MM.1S (cell line): ENCODE data around the gene CRTAC1.

ENCODE experiments used
- EZH2 ChIP-seq: fragments of 300-600 bp; sonication (generic); optimal IDR thresholded peaks from 2 replicates; pipeline ENCODE3; 2017; ENCODE audit warnings: low read depth, mild to moderate bottlenecking, antibody characterized with exemption, low read length, mixed read lengths
- EZH2phosphoT487 ChIP-seq: fragments of 300-600 bp; sonication (generic); IDR thresholded peaks from 2 replicates; pipeline ENCODE4 v1.6.1; 2018; ENCODE audit warnings: antibody characterized with exemption, low read length
- TF ChIP-seq, protein P1 (sequence below): fragments of 300-600 bp; sonication (generic); IDR thresholded peaks from 2 replicates; pipeline ENCODE4 v1.5.1; 2016; ENCODE audit warnings: antibody characterized with exemption, low read length, mixed read lengths

DNA sequence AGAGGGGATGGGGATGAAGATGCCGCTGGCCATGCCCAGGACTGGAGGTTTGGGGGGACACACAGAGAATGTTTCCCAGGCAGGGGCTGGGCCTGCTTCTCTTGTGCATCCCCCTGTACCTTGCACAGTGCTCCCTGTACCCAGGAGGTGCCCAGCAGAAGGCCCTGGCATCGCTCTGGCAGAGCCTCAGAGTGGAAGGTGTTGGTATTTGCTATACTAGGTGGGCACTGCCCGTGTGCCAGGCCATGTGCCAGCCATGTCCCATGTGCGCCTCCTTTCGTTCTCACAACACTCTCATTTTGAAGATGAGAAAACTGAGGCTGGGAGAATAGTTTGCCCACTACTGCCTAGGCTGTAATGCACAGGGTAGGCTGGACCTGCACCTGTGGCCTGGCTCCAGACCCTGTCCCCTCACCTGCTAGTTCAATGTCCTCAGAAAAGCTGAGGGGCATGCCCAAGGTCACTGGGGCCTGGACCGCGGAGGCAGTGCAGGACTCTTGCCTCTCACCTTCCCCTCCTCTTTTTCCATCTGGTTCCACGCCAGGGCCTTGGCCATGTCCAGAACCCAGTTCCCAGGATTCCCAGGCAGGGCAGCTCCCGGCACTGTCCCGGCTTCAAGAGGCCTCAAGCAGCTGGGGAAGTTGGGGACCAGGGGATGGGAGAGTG, 116.1 kb downstream of the CRTAC1 start:
- TF ChIP-seq, protein P1, sequence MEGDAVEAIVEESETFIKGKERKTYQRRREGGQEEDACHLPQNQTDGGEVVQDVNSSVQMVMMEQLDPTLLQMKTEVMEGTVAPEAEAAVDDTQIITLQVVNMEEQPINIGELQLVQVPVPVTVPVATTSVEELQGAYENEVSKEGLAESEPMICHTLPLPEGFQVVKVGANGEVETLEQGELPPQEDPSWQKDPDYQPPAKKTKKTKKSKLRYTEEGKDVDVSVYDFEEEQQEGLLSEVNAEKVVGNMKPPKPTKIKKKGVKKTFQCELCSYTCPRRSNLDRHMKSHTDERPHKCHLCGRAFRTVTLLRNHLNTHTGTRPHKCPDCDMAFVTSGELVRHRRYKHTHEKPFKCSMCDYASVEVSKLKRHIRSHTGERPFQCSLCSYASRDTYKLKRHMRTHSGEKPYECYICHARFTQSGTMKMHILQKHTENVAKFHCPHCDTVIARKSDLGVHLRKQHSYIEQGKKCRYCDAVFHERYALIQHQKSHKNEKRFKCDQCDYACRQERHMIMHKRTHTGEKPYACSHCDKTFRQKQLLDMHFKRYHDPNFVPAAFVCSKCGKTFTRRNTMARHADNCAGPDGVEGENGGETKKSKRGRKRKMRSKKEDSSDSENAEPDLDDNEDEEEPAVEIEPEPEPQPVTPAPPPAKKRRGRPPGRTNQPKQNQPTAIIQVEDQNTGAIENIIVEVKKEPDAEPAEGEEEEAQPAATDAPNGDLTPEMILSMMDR = no peak
- TF ChIP-seq EZH2 (no peak), EZH2phosphoT487 (no peak)
